RPMI8226 (cell line): Measurements from ENCODE around the gene RAB17.
"Not testable (repeated sequence)": the region's sequence is repeated elsewhere in the genome, so short reads cannot be mapped to it uniquely, and the experiment has no call there.

Experiments used
- DNase-seq: peaks from one replicate; pipeline ENCODE4 v3.0.0-alpha.2; 2015

The RAB17 gene

DNA sequence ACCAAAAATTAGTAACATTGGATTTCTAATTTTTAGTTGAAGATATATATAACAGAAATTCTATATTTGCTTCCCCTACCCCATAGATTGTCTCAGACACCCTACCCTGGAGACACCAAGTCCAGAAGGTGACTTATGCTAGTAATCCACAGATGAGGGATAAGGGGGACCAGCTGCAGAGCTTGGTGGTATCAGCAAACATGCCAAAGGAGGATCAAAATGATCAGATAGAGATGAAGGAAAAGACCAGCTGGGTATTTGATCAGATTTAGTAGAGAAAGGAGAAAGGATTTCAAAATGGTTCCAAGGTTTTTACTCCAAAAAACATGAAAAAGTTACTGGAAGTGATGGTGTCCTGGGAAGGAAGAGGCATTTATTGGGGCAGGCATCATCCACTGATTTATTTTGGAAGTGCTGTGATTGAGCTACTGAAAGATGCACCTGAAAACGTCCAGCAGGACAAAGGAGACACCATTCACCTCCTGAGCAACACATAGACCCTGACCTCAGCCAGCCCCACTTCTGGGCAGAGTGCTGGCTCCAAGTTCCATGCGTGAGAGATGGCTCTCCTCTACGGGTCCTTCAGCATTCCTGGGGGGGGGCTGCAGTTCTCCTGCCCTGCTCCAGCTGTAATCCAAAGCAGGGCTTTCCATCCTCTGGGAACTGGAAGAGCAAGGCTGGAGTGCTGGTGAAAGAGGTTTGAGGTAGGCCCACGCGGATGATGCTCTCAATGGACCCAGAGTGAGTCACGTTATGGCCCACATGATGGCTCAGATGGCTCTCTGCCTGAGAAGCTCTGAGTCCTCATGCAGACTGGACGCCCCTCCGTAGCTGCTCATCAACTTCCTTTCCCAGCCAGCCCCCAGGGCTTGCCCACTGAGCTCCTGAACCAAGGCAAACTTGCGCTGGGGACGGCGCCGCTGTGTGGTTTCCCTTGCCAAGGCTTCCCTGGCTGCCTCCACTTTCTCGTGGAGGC, 33.2 kb upstream of the RAB17 start:
- no peak for DNase-seq

DNA sequence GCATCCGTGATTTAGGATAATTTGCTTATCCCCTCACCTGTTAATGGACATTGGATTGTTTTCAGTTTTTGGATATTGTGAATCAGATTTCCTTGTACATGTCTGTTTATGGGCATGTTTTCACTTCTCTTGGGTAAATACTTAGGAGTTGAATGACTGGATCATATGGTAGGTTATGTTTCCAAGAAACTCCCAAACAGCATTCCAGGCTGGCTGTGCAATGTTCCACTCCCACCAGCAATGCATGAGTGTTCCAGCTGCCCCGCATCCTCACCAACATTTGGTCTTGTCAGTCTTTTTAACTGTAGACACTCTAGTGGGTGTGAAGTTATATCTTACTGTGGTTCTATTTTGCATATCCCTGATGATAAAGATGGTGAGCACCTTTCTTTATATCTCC, 27.9 kb upstream of the RAB17 start:
- no peak for DNase-seq

GRCh38 chr2:237617587-237617982, 27.1 kb upstream of the RAB17 start:
- no peak for DNase-seq

GRCh38 chr2:237616734-237617586, 26.4 kb upstream of the RAB17 start:
- DNase-seq = peak; percentile 19

- no peak for DNase-seq
Observed at GRCh38 chr2:237616373-237616733, 25.8 kb upstream of the RAB17 start.

DNA sequence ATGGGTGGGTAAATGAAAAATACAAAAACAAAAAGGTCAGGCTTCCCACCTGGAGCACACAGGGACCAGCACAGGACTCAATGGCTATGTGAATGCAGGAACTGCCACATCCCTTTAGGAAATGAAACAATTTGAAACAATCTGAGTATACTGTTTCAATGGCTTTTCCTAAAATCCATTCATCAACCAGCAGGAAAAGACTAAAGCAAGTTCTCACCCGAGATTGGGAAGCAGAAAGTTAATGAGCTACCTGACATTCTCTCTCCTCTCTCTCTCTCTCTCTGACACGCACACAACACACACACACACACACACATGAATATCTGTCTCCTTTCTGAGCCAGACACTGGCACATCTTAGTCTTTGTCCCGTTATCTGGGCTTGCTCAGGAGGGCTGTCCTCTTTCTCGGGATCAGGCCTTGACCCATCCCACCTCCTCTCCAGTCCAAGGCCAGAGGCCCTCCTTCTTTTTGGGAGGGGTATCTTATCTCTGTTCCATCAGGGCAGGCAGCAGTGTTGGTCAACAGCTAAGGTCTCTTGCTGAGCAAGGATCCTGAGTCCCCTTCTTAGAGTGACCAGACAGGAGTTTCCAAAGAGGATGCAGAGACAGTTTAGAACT, 25.2 kb upstream of the RAB17 start:
- DNase-seq = no peak

DNA sequence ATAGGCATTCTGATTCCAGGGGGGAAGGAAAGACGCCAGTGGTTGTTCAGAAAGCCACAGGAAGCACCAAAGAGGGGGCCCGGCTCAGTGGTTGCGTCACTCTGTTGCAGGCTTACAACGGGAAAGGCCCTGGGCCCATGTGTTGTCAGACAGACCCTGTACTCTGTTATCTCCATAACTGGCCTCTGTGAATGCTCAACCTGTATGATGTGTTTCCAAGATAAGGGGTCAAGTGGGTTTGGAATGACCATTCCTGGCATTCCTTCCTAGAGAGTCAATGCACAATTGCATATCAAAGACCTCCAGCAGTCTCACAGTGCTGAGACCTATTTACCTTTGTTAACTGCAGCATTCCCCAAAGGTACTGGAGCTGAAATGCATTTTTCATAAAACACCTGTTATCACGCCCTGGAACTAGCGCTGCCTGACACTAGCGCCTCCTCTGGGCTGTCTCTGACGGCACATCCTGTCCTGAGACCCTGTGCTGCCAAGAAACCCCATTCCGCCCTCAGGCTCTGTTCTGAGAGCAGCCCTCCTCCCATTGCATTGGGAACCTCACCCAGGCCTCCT, 23.7 kb upstream of the RAB17 start:
- DNase-seq = no peak

GRCh38 chr2:237613679-237614078, 23.1 kb upstream of the RAB17 start:
- no peak for DNase-seq

GRCh38 chr2:237612527-237613357, 22.2 kb upstream of the RAB17 start:
- no peak for DNase-seq

DNA sequence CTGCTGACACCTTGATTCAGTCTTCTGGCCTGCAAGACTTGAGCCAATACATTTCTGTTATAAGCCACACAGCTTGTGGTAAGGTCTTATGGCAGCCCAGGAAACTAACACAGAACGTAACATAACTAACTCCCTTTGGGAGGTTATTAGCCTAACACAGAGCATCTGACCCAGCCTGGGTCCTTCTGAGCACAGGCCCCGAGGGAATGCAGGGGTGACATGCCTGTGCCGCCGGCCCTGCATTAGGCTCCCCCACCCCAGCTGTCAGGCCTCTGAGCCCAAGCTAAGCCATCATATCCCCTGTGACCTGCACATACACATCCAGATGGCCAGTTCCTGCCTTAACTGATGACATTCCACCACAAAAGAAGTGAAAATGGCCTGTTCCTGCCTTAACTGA, 16.0 kb upstream of the RAB17 start:
- DNase-seq = not testable (repeated sequence)

DNA sequence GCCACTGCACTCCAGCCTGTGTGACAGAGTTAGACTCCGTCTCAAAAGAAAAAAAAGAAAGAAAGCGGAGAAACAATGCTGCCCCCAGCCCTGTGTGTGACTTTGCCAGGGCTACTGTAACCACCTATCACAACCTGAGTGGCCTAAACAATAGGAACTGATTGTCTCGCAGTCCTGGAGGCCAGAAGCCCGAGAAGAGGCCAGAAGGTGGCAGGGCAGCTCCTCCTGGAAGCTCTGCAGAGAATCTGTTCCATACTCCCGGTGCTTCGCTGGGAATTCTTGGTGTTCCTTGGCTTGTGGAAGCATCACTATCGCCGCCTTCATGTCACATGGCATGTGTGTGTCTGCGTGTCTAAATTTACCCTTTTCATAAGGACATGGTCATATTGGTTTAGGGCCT, 14.4 kb upstream of the RAB17 start:
- DNase-seq = no peak

DNA sequence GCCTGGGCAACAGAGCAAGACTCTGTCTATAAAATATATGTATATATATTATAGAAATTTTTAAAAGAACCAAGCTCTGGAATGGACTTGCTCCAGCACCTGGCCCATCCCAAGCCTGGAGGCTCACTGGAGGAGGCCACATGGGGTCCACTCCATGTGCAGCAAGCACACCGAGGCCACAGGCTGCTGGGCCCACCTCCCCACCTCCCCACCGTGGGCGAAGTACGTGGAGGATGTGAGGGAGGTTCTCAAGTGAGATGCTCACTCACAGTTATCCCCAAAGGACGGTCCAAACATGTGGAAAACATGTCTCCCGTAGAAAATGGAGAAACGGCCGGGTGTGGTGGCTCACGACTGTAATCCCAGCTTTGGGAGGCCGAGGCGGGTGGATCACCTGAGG, 13.9 kb upstream of the RAB17 start:
- DNase-seq = no peak

DNA sequence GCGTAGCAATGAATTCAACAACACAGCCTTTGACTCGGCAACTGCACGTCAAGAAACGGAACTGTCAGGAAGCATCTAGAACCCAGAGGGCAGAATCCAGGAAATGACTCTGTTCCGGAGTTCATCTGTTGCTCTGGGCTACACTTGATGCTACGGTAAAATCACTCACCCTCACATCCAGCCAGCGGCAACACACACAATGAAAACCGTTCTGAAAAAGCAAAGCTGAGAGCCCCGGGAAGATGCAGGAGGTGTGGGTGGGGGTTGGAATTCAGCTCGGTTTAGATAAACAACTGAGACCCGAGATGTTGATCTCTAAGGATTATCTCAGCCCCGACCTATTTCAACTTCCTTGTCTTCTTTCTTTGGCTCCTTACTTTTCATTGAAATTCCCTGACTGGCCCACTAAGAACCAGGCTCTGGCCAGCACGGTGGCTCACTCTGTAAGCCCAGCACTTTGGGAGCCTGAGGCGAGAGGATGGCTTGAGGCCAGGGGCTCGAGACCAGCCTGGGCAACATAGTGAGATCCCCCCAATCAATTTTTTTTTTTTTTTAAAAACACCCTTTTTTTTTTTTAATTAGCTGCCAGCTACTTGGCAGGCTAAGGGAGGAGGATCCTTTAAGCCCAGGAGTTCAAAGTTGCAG, 13.3 kb upstream of the RAB17 start:
- DNase-seq = no peak

DNA sequence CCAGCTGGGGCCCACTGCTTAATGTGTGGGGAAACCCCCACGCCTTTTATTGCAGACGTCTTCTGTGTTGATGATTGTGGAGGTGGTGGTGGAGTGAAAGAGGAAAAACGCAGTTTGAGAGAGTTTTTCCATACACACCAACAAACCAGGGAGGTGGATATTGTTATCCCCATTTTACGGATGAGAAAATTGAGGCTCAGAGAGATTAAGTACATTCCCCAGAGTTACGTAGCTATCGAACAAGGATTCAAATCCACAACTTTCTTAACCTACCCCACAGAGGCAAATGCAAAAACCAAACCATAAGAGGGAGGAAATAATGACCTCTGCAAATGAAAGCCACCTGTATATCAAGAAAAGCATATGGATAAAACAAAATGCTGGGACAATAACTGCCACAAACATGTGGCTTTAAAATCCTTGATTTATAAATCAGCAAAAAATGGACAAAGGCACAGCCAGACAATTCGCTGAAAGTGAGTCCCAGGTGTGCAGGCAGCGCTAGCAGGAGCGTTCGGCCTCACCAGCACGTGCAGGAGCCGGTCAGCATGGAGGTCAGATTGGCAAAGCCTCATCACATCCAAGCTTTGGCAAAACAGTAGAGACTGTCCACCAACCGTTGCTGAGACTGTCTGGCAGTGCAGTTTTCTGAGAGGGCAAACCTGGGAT, 12.6 kb upstream of the RAB17 start:
- DNase-seq = no peak

DNA sequence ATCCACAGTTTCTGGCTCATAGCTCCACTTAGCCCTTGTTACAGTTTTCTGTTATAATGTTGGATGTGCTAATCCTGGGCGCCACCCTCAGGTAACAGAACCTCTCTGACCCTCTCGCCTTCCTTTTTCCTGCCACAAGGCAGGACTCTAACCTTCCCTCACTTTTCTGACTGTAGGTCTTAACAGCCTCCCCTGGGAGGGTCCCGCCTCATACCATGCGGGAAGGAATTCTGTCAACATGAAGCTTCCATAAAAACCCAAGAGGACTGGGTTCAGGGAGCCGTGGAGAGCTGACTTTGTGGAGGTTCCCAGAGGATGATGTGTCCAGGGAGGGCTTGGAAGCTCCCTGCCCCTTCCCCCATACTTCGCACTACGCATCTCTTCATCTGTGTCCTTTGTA, 11.9 kb upstream of the RAB17 start:
- no peak for DNase-seq

GRCh38 chr2:237601453-237602116, 11.1 kb upstream of the RAB17 start:
- no peak for DNase-seq

DNA sequence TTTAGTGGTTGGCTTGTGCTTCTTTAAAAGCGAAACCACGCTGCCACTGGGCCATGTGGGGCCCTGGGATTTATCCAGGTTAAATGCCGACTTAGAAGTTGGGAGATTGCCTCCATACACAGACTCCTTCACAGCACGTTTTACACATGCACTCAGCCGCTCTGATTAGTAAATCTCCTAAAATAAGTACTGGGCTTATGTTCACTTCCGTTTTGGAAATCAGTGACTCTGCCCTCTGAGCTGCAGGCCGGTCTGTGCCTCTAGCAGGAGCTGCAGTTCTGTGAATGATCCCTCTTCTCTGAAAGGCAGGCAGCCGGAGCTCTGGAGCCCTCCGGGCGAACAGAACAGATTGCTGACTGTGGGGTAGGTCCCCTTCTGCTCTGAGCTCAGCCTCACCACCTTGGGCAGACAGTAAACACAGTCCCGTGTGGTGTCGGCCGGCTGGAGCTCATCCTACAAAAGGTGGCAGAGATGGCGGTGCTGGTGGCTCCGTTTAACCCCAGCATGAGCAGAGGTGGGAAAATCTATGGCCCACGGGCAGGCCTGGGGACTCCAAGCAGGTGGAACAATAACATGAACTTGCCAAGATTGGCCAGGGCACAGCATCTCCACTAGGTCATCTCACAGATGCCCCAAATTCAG, 9.8 kb upstream of the RAB17 start:
- DNase-seq = peak; percentile 60

DNA sequence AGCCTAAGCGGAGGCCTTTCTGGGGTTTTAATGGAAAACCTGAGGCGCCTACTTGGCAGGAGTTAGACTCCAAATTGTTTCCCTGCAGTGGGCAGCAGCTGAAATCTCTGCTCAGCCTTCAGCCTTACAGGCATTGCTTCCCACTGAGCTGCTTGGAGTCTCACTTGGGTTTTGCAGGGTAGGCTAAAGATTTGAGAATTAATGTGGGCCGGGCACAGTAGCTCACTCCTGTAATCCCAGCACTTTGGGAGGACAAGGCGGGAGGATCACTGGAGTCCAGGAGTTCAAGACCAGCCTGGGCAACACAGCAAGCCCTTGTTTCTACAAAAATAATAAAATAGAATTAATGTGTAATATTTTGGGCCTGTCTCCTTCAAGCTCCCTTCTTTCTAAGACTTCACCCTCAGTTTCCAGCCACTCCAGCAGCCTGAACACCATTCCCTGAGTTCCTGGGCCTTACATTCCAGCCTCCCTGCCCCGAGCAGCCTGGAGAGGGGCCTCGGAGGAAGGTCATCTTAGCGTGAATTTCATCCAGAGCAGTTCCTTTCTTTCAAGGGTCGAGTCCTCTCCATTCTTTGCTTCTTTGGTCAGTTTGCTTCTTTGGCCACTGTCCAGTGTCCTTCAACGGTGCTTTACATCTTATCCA, 9.1 kb upstream of the RAB17 start:
- DNase-seq = no peak

- no peak for DNase-seq
Observed at GRCh38 chr2:237598468-237599208, 8.1 kb upstream of the RAB17 start.
